Measurements from ENCODE around the gene COPRS. TPM values are rescaled to one million over a fixed set of nuclear protein-coding genes. Genes with fewer than 3 reads are reported as not detected.
"Not testable (repeated sequence)": the region's sequence is repeated elsewhere in the genome, so short reads cannot be mapped to it uniquely, and the experiment has no call there.

Gene COPRS
- total RNA-seq, 1 donor from 2014 or later, result 42.1 TPM

DNA sequence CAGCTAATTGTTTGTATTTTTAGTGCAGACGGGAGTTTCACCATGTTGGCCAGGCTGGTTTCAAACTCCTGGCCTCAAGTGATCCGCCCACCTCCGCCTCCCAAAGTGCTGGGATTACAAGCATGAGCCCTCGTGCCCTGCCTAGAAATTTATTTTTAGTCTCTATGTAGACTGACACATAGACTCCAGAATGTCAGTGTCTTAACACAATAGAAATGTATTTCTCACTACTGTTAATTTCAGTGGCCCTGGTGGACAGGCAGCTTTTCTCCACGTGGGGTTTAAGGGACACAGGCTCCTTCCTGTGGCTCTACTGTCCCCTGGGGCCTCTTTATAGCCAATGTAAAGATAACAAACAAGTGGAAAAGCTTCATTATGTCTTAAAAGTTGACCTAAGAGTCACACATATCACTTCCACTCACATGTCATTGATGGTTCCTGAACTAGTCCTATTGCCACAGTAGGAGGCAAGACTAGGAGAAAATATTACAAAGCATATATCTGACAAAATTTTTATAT lies 43.8 kb downstream of the COPRS start:
- Mint-ChIP-seq H3K4me1 (ENCODE audit: low read depth) (peaks cover 8% of the 10 kb centered on the region), H3K27ac (ENCODE audit: unreplicated experiment) (no peak overlapping the region), H3K4me3 (ENCODE audit: unreplicated experiment) (no peak overlapping the region)

DNA sequence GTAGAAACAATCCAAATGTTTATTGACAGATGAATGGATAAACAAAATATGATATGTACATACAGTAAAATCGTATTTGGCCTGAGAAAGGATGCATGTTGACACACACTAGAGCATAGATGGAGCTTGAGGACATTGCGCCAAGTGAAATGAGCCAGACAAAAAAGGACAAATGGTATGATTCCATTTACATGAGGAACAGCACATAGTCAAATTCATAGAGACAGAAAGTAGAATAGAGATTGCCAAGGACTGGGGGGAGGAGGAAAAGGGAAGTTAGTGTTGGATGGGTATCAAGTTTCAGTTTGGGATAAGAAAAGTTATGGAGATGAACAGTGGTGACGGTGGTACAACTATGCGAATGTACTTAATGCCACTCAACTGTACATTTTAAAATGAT lies 47.9 kb downstream of the COPRS start:
- no peaks in the 10 kb centered on the region for H3K36me3 Mint-ChIP-seq (ENCODE audit: low read depth)
- no peaks in the 10 kb centered on the region for H3K27me3 Mint-ChIP-seq (ENCODE audit: low read depth)
- no peak overlapping the region for H3K4me3 Mint-ChIP-seq (ENCODE audit: unreplicated experiment)
- TF ChIP-seq, protein P1, sequence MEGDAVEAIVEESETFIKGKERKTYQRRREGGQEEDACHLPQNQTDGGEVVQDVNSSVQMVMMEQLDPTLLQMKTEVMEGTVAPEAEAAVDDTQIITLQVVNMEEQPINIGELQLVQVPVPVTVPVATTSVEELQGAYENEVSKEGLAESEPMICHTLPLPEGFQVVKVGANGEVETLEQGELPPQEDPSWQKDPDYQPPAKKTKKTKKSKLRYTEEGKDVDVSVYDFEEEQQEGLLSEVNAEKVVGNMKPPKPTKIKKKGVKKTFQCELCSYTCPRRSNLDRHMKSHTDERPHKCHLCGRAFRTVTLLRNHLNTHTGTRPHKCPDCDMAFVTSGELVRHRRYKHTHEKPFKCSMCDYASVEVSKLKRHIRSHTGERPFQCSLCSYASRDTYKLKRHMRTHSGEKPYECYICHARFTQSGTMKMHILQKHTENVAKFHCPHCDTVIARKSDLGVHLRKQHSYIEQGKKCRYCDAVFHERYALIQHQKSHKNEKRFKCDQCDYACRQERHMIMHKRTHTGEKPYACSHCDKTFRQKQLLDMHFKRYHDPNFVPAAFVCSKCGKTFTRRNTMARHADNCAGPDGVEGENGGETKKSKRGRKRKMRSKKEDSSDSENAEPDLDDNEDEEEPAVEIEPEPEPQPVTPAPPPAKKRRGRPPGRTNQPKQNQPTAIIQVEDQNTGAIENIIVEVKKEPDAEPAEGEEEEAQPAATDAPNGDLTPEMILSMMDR (IDR thresholded peaks at IDR 0.05), result no peak
- no peaks in the 10 kb centered on the region for H3K9me3 Mint-ChIP-seq (ENCODE audit: low read depth)
- peaks cover 8% of the 10 kb centered on the region for H3K4me1 Mint-ChIP-seq (ENCODE audit: low read depth)
- DNase-seq (ENCODE audit: low spot score), result no peak
- no peak overlapping the region for H3K27ac Mint-ChIP-seq (ENCODE audit: unreplicated experiment)

More for the DNA sequence above, 43.8 kb downstream of the COPRS start:
- no peak for DNase-seq (ENCODE audit: low spot score)
- TF ChIP-seq, protein P1 (IDR thresholded peaks at IDR 0.05), result no peak
- Mint-ChIP-seq H3K36me3 (ENCODE audit: low read depth) (peaks cover 1% of the 10 kb centered on the region), H3K27me3 (ENCODE audit: low read depth) (no peaks in the 10 kb centered on the region), H3K9me3 (ENCODE audit: low read depth) (no peaks in the 10 kb centered on the region)

DNA sequence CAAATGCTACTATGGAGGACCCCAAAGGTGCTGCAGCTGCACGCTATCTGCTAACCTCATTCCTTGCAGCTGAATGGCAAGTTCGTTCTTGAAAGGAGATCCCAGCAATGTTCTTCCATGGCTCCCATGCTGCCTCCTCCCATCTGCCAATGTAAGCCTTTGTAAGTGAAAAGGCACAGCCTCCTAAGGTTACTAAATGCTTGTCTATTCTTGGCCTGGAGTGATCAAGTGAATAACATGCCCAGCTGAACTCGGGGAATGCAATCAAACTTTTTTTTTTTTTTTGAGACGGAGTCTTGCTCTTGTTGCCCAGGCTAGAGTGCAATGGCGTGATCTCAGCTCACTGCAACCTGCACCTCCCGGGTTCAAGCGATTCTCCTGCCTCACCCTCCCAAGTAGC lies 49.2 kb downstream of the COPRS start:
- H3K36me3 Mint-ChIP-seq (ENCODE audit: low read depth); H3K4me3 Mint-ChIP-seq (ENCODE audit: unreplicated experiment); H3K4me1 Mint-ChIP-seq (ENCODE audit: low read depth); DNase-seq (ENCODE audit: low spot score); H3K9me3 Mint-ChIP-seq (ENCODE audit: low read depth); H3K27me3 Mint-ChIP-seq (ENCODE audit: low read depth); H3K27ac Mint-ChIP-seq (ENCODE audit: unreplicated experiment): not testable (repeated sequence)

DNA sequence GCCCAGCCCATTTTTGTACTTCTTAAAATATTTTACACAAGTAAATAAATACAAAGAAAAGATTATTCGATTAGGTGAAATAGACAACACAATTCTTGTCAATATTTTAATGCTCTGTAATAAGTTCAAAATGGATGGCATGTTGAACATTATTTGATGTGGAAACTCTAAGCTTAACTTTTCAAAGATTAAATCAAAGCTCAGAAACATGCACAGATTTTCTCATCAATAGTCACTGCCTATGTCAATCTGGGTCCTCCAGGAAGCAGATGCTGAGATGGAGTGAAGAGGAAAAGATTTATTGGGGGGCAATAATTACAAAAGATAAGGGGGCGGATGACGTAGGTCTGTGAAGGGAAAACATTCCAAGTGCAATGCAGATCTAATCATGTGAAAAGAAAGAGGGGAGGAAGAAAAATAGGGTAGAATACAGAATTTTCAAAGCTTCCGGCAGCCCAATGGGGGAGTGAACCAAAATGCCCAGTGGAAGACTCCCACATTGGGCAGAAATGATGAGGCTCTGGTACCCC lies 50.5 kb downstream of the COPRS start:
- no peak overlapping the region for H3K4me3 Mint-ChIP-seq (ENCODE audit: unreplicated experiment)
- H3K27me3 Mint-ChIP-seq (ENCODE audit: low read depth), result no peaks in the 10 kb centered on the region
- no peak for DNase-seq (ENCODE audit: low spot score)
- peaks cover 8% of the 10 kb centered on the region for H3K4me1 Mint-ChIP-seq (ENCODE audit: low read depth)
- H3K9me3 Mint-ChIP-seq (ENCODE audit: low read depth), result no peaks in the 10 kb centered on the region
- no peaks in the 10 kb centered on the region for H3K36me3 Mint-ChIP-seq (ENCODE audit: low read depth)
- H3K27ac Mint-ChIP-seq (ENCODE audit: unreplicated experiment), result no peak overlapping the region
- TF ChIP-seq, protein P1 (IDR thresholded peaks at IDR 0.05), result no peak

DNA sequence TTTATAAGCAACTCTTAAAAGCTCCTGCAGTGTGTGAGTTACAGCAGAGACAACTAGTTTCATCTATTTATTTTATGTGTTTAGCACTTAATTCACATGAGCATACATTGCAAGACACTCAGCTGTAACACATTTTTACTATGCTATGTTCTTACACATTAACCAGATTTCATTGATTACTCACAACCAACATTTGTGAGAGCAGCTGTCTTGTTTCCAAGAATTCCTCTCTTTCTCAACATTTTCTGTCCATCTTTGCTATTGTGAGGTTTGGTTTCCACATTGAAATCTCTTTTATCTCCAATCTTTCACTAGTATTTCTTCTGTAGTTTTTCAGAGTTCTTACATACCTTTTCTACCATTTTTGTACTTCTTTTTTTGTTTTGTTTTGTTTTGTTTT lies 51.2 kb downstream of the COPRS start:
- Mint-ChIP-seq H3K27me3 (ENCODE audit: low read depth) (no peaks in the 10 kb centered on the region), H3K4me3 (ENCODE audit: unreplicated experiment) (no peak overlapping the region), H3K4me1 (ENCODE audit: low read depth) (peaks cover 8% of the 10 kb centered on the region), H3K9me3 (ENCODE audit: low read depth) (no peaks in the 10 kb centered on the region), H3K36me3 (ENCODE audit: low read depth) (no peaks in the 10 kb centered on the region), H3K27ac (ENCODE audit: unreplicated experiment) (no peak overlapping the region)
- no peak for DNase-seq (ENCODE audit: low spot score)
- TF ChIP-seq, protein P1 (IDR thresholded peaks at IDR 0.05), result no peak

DNA sequence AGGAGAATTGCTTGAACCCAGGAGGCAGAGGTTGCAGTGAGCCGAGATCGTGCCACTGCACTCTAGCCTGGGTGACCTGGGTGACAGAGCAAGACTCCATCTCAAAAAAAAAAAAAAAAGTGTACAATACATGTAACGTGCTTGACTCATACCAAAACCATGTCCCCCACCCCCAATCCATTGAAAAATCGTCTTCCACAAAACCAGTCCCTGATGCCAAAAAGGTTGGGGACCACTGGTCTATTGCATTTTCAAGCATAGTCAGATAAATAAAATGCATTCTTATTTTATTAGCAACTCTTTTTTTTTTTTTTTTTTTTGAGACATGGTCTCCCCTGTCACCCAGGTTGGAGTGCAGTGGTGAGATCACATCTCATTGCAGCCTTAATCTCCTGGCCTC lies 52.1 kb downstream of the COPRS start:
- Mint-ChIP-seq H3K4me3 (ENCODE audit: unreplicated experiment) (no peak overlapping the region), H3K9me3 (ENCODE audit: low read depth) (no peaks in the 10 kb centered on the region), H3K4me1 (ENCODE audit: low read depth) (peaks cover 8% of the 10 kb centered on the region), H3K36me3 (ENCODE audit: low read depth) (no peaks in the 10 kb centered on the region), H3K27me3 (ENCODE audit: low read depth) (no peaks in the 10 kb centered on the region), H3K27ac (ENCODE audit: unreplicated experiment) (no peak overlapping the region)
- TF ChIP-seq, protein P1 (IDR thresholded peaks at IDR 0.05), result no peak
- no peak for DNase-seq (ENCODE audit: low spot score)

All from chondrocyte (in vitro differentiated cells).